ENCODE measurements around the gene CHD3. TPM values are rescaled to one million over a fixed set of nuclear protein-coding genes. Genes with fewer than 3 reads are reported as not detected.

The CHD3 gene
- total RNA-seq, 2 donors from 2014 or later: 51.3 to 51.9 TPM

GRCh38 chr17:7848739-7849129 lies 39.9 kb upstream of the CHD3 start:
- DNase-seq (no peak), ATAC-seq (no peak)
- intact Hi-C loops (cut with DNase I, micrococcal nuclease): no loop called here

- ATAC-seq: no peak
- intact Hi-C loops (cut with DNase I, micrococcal nuclease): no loop called here
- peak in 1 of 2 donors; percentile 14 for DNase-seq
These were observed 39.3 kb upstream of the CHD3 start for GRCh38 chr17:7849130-7849750.

GRCh38 chr17:7849751-7850504 lies 38.7 kb upstream of the CHD3 start:
- ATAC-seq (no peak), DNase-seq (no peak)
- intact Hi-C loops (cut with DNase I, micrococcal nuclease): loop anchor here in 1 of 2 donors (5.0 kb wide), 1 partner anchor 108 kb away; no protein-coding TSS in a partner anchor

- ATAC-seq (peak; percentile 1), DNase-seq (peak; percentile 15 to 34)
- intact Hi-C loops (cut with DNase I, micrococcal nuclease): loop anchor here in 1 of 2 donors (5.0 kb wide), 1 partner anchor 109 kb away; no protein-coding TSS in a partner anchor
These were observed 37.7 kb upstream of the CHD3 start for GRCh38 chr17:7850701-7851437.

GRCh38 chr17:7851438-7852261 lies 36.9 kb upstream of the CHD3 start:
- ATAC-seq (peak; percentile 78), DNase-seq (peak; percentile 91 to 95)
- intact Hi-C loops (cut with DNase I, micrococcal nuclease): loop anchor here in 1 of 2 donors (5.0 kb wide), 1 partner anchor 109 kb away; no protein-coding TSS in a partner anchor

- DNase-seq (peak; percentile 38 to 42), ATAC-seq (no peak)
- intact Hi-C loops (cut with DNase I, micrococcal nuclease): loop anchor here in 1 of 2 donors (5.0 kb wide), 1 partner anchor 110 kb away; no protein-coding TSS in a partner anchor
These were observed 36.3 kb upstream of the CHD3 start for GRCh38 chr17:7852262-7852670.

- intact Hi-C loops (cut with DNase I, micrococcal nuclease): loop anchor here in 1 of 2 donors (5.0 kb wide), 1 partner anchor 111 kb away; no protein-coding TSS in a partner anchor
- no peak for ATAC-seq
- DNase-seq: peak in 1 of 2 donors; percentile 19
These were observed 35.5 kb upstream of the CHD3 start for GRCh38 chr17:7852919-7853690.

GRCh38 chr17:7853691-7854038 lies 34.9 kb upstream of the CHD3 start:
- peak in 1 of 2 donors; percentile 26 for DNase-seq
- ATAC-seq: no peak
- intact Hi-C loops (cut with DNase I, micrococcal nuclease): loop anchor here in 1 of 2 donors (5.0 kb wide), 1 partner anchor 111 kb away; no protein-coding TSS in a partner anchor

GRCh38 chr17:7854078-7854777 lies 34.4 kb upstream of the CHD3 start:
- ATAC-seq: no peak
- intact Hi-C loops (cut with DNase I, micrococcal nuclease): loop anchor here in 1 of 2 donors (5.0 kb wide), 1 partner anchor 112 kb away; no protein-coding TSS in a partner anchor

GRCh38 chr17:7854851-7855659 lies 33.5 kb upstream of the CHD3 start, which contains the start of gene TMEM88:
TMEM88 (plus strand) TSS chr17:7855066; CDS start chr17:7855075, 9 bp downstream.
- intact Hi-C loops (cut with DNase I, micrococcal nuclease): loop anchor here in 1 of 2 donors (5.0 kb wide), 1 partner anchor 113 kb away; no protein-coding TSS in a partner anchor
- peak; percentile 29 to 49 for DNase-seq
- ATAC-seq: no peak

More at GRCh38 chr17:7854078-7854777, 34.4 kb upstream of the CHD3 start:
- DNase-seq: peak in 1 of 2 donors; percentile 39

- intact Hi-C loops (cut with DNase I, micrococcal nuclease): no loop called here
- no peak for ATAC-seq
- peak in 1 of 2 donors; percentile 59 for DNase-seq
These were observed 33.0 kb upstream of the CHD3 start for GRCh38 chr17:7855660-7856010.

- DNase-seq (peak; percentile 71 to 85), ATAC-seq (peak; percentile 43)
- intact Hi-C loops (cut with DNase I, micrococcal nuclease): no loop called here
These were observed 32.4 kb upstream of the CHD3 start for GRCh38 chr17:7856011-7856810.

GRCh38 chr17:7856811-7857712 lies 31.5 kb upstream of the CHD3 start, which contains the start of gene NAA38:
NAA38 (minus strand) TSS chr17:7857559; CDS start chr17:7857463, 96 bp downstream.
- peak; percentile 74 for ATAC-seq
- peak; percentile 96 to 98 for DNase-seq
- intact Hi-C loops (cut with DNase I, micrococcal nuclease): no loop called here
